Measurements from ENCODE around the gene PAWR.

- TF ChIP-seq CTCF (IDR thresholded peaks at IDR 0.05) (no peak), ZFX (IDR thresholded peaks at IDR 0.05; ENCODE audit: borderline replicate concordance) (no peak)
These were observed 46.2 kb downstream of the PAWR start for GRCh38 chr12:79644274-79645234.

All from 22Rv1 (cell line).